K562 (cell line): ENCODE measurements around the gene GTPBP2. TPM values are rescaled to one million over a fixed set of nuclear protein-coding genes. Genes with fewer than 3 reads are reported as not detected.
A peak's percentile ranks its signal among the peaks of the same experiment; 100 is the strongest.

Experiments used
- CBFA2T2 ChIP-seq: fragments of 450-650 bp; conservative IDR thresholded peaks from 2 replicates; pipeline ENCODE4 v1.6.1; 2017; ENCODE audit warnings: mild to moderate bottlenecking
- EZH2 ChIP-seq: IDR thresholded peaks from 2 replicates; pipeline ENCODE4 v1.6.1; 2012; ENCODE audit warnings: low read depth, mild to moderate bottlenecking, inconsistent platforms, low read length, borderline replicate concordance
- FIP1L1 ChIP-seq: fragments of 200-400 bp; formaldehyde crosslinking; IDR thresholded peaks from 2 replicates; pipeline ENCODE4 v1.6.1; 2018; ENCODE audit warnings: mild to moderate bottlenecking, low read depth, low read length; ENCODE audit not compliant: poor library complexity, severe bottlenecking
- GATA2 ChIP-seq: sonication (generic); formaldehyde crosslinking; IDR thresholded peaks from 2 replicates; pipeline ENCODE4 v1.4.0; 2020; ENCODE audit warnings: mild to moderate bottlenecking, missing genetic modification reagents
- HCFC1 ChIP-seq: IDR thresholded peaks from 2 replicates; pipeline ENCODE4 v1.6.1; 2012; ENCODE audit warnings: low read depth, low read length, improper control_type of control experiment
- JUNB ChIP-seq: fragments of 450-650 bp; formaldehyde crosslinking; conservative IDR thresholded peaks from 2 replicates; pipeline ENCODE4 v1.4.0; 2020; ENCODE audit warnings: mild to moderate bottlenecking
- KLF6 ChIP-seq: fragments of 250-450 bp; sonication (Bioruptor Pico); IDR thresholded peaks from 2 replicates; pipeline ENCODE4 v1.4.0; 2020; ENCODE audit warnings: mild to moderate bottlenecking, moderate library complexity, borderline replicate concordance
- L3MBTL2 ChIP-seq: fragments of 450-650 bp; IDR thresholded peaks from 2 replicates; pipeline ENCODE4 v1.6.1; 2016; ENCODE audit warnings: mild to moderate bottlenecking, moderate library complexity
- LARP7 ChIP-seq: fragments of 450-650 bp; IDR thresholded peaks from 2 replicates; pipeline ENCODE4 v1.6.1; 2016
- MED1 ChIP-seq: sonication (generic); formaldehyde crosslinking; IDR thresholded peaks from 2 replicates; pipeline ENCODE4 v1.8.1; 2023; ENCODE audit warnings: missing genetic modification reagents, borderline replicate concordance
- MNT ChIP-seq, 2 experiments: fragments of 450-650 bp; conservative IDR thresholded peaks; 2 replicates each; pipeline ENCODE4 v1.6.1; 2017; ENCODE audit warnings: mild to moderate bottlenecking in 2 of 2, moderate library complexity in 2 of 2
- NKRF ChIP-seq: fragments of 450-650 bp; IDR thresholded peaks from 2 replicates; pipeline ENCODE4 v1.6.1; 2016; ENCODE audit warnings: borderline replicate concordance
- RBFOX2 ChIP-seq: fragments of 200-400 bp; formaldehyde crosslinking; IDR thresholded peaks from 2 replicates; pipeline ENCODE4 v1.6.1; 2017; ENCODE audit warnings: low read depth, mild to moderate bottlenecking, low read length, moderate library complexity
- THRA ChIP-seq: fragments of 450-650 bp; IDR thresholded peaks from 2 replicates; pipeline ENCODE4 v1.6.1; 2017; ENCODE audit warnings: mild to moderate bottlenecking, moderate library complexity
- ZNF354B ChIP-seq: fragments of 250-450 bp; sonication (Bioruptor Pico); IDR thresholded peaks from 2 replicates; pipeline ENCODE4 v1.4.0; 2020
- ZNF707 ChIP-seq: fragments of 250-450 bp; sonication (Bioruptor Pico); conservative IDR thresholded peaks from 2 replicates; pipeline ENCODE4 v1.8.0; 2022; ENCODE audit warnings: inconsistent platforms, mild to moderate bottlenecking, moderate library complexity
- polyA plus RNA-seq, 8 experiments: library from polyadenylated mRNA; depleted of rRNA in 4 of 8; stranded (reverse) in 5 of 8; unstranded in 3 of 8; fragments of >200 nt; fragmentation: Nextera tagmentation in 2 of 8; fragmentation: Illumina TruSeq in 1 of 8; extraction: Ambion mirVana in 2 of 8; extraction: Trizol in 1 of 8; gene quantifications; 2 replicates each; pipeline versions ENCODE4 v1.2.1 to v1.2.3, GENCODE V29; 2011 to 2014; ENCODE audit warnings: inconsistent platforms in 1 of 8, missing spikeins in 1 of 8
- total RNA-seq, 7 experiments: library from RNA; depleted of rRNA in 6 of 7; stranded (reverse); fragments of >200 nt in 6 of 7; fragmentation: Illumina TruSeq in 2 of 7; extraction: Trizol in 2 of 7; gene quantifications; 2 replicates each; pipeline versions ENCODE4 v1.2.1 to v1.2.3, GENCODE V29; 2011 to 2021; ENCODE audit warnings: low replicate concordance in 1 of 7
- TF ChIP-seq, protein P1 (sequence below): fragments of 250-450 bp; sonication (Bioruptor Pico); IDR thresholded peaks from 2 replicates; pipeline ENCODE4 v1.8.0; 2022; ENCODE audit warnings: moderate library complexity, mild to moderate bottlenecking, inconsistent platforms
- TF ChIP-seq, protein P2 (sequence below): sonication (generic); formaldehyde crosslinking; IDR thresholded peaks from 2 replicates; pipeline ENCODE4 v1.8.1; 2023; ENCODE audit warnings: mild to moderate bottlenecking, missing genetic modification reagents
- TF ChIP-seq, protein P3 (sequence below): fragments of 250-450 bp; sonication (Bioruptor Pico); IDR thresholded peaks from 2 replicates; pipeline ENCODE4 v1.8.0; 2021; ENCODE audit warnings: moderate library complexity, mild to moderate bottlenecking, inconsistent platforms

GTPBP2 gene
- total and polyA plus RNA-seq, 9 of the 15 experiments (the other 6 are each of a cell fraction or from before 2014, with no cell fraction given), result 48.4 to 196 (median 111) TPM

DNA sequence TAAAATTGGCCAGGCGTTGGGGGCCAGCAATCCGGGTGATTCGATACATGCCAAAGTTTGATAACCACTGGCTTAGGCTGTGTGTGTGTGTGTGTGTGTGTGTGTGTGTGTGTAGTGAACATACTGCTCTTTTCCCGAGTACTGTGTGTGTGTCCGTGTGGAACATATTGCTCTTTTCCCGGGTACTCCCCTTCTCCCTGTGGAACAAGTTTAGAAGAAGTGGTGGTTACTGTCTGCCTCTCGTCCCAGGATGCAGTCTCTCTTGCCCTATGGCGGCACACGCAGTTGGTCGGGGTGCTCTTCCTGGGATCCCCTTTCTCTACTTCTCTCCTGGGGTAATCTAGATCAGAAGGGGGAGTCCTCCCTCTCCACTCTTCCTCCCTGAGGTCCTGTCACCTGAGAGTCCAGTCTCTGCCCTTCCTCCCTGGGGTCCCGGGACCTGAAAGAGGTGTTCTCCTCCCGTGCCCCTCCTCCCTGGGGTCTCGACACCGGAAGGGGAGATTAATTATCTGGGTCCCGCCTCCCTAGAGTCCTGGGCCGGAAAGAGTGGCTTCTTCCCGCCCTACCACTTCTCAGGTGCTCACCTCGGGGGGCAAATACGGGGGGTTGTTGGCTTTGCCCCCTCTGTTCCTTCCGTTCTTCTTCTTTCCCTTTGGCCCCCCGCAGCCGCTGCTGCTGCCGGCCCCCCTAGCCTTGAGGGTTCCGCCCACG, 516 bp downstream of the GTPBP2 start (continued):
- TF ChIP-seq CBFA2T2, result no peak
- TF ChIP-seq, protein P1, sequence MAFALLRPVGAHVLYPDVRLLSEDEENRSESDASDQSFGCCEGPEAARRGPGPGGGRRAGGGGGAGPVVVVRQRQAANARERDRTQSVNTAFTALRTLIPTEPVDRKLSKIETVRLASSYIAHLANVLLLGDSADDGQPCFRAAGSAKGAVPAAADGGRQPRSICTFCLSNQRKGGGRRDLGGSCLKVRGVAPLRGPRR (CRISPR knock-in tag), result no peak
- peak; percentile 60; the same call in 1 of the 2 replicates for TF ChIP-seq NKRF
- no peak for TF ChIP-seq JUNB
- TF ChIP-seq HCFC1, result no peak
- no peak for TF ChIP-seq MED1 (CRISPR knock-in tag)
- no peak for TF ChIP-seq RBFOX2
- TF ChIP-seq FIP1L1, result no peak
- TF ChIP-seq THRA, result no peak
- TF ChIP-seq GATA2 (CRISPR knock-in tag), result no peak
- no peak for TF ChIP-seq ZNF354B (CRISPR knock-in tag)
- TF ChIP-seq, protein P2, sequence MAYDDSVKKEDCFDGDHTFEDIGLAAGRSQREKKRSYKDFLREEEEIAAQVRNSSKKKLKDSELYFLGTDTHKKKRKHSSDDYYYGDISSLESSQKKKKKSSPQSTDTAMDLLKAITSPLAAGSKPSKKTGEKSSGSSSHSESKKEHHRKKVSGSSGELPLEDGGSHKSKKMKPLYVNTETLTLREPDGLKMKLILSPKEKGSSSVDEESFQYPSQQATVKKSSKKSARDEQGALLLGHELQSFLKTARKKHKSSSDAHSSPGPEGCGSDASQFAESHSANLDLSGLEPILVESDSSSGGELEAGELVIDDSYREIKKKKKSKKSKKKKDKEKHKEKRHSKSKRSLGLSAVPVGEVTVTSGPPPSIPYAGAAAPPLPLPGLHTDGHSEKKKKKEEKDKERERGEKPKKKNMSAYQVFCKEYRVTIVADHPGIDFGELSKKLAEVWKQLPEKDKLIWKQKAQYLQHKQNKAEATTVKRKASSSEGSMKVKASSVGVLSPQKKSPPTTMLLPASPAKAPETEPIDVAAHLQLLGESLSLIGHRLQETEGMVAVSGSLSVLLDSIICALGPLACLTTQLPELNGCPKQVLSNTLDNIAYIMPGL, result no peak
- TF ChIP-seq, protein P3, sequence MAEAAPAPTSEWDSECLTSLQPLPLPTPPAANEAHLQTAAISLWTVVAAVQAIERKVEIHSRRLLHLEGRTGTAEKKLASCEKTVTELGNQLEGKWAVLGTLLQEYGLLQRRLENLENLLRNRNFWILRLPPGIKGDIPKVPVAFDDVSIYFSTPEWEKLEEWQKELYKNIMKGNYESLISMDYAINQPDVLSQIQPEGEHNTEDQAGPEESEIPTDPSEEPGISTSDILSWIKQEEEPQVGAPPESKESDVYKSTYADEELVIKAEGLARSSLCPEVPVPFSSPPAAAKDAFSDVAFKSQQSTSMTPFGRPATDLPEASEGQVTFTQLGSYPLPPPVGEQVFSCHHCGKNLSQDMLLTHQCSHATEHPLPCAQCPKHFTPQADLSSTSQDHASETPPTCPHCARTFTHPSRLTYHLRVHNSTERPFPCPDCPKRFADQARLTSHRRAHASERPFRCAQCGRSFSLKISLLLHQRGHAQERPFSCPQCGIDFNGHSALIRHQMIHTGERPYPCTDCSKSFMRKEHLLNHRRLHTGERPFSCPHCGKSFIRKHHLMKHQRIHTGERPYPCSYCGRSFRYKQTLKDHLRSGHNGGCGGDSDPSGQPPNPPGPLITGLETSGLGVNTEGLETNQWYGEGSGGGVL (CRISPR knock-in tag), result no peak
- no peak for TF ChIP-seq ZNF707 (CRISPR knock-in tag)
- TF ChIP-seq L3MBTL2, result no peak
- peak; percentile 67; the same call in 1 of the 2 replicates for TF ChIP-seq LARP7
- no peak for TF ChIP-seq MNT (conservative IDR thresholded peaks at IDR 0.05)
- no peak for TF ChIP-seq KLF6 (CRISPR knock-in tag)
- TF ChIP-seq EZH2, result no peak
